Chondrocyte (in vitro differentiated cells): ENCODE data around the gene MRC2. TPM values are rescaled to one million over a fixed set of nuclear protein-coding genes. Genes with fewer than 3 reads are reported as not detected.

Source experiments
- DNase-seq: peaks from one replicate; pipeline ENCODE4 v3.0.0; 2021; ENCODE audit warnings: mixed read lengths, low spot score
- H3K27ac Mint-ChIP-seq: one replicate; pipeline ENCODE4 v1.8.0; 2021; ENCODE audit warnings: mild to moderate bottlenecking, moderate library complexity, mixed read lengths; ENCODE audit not compliant: unreplicated experiment
- H3K27me3 Mint-ChIP-seq: 2 replicates; pipeline ENCODE4 v1.8.0; 2021; ENCODE audit warnings: low read depth, mixed read lengths
- H3K36me3 Mint-ChIP-seq: 2 replicates; pipeline ENCODE4 v1.8.0; 2021; ENCODE audit warnings: low read depth, mixed read lengths
- H3K4me1 Mint-ChIP-seq: 2 replicates; pipeline ENCODE4 v1.8.0; 2021; ENCODE audit warnings: low read depth, mild to moderate bottlenecking, mixed read lengths
- H3K4me3 Mint-ChIP-seq: one replicate; pipeline ENCODE4 v1.8.0; 2021; ENCODE audit warnings: mild to moderate bottlenecking, moderate library complexity, mixed read lengths; ENCODE audit not compliant: unreplicated experiment
- H3K9me3 Mint-ChIP-seq: 2 replicates; pipeline ENCODE4 v1.8.0; 2021; ENCODE audit warnings: low read depth, mixed read lengths
- CTCF ChIP-seq: fragments of 200-600 bp; sonication (generic); IDR thresholded peaks from 2 replicates; pipeline ENCODE4 v1.5.0; 2021; ENCODE audit warnings: antibody characterized with exemption, mild to moderate bottlenecking, moderate library complexity
- total RNA-seq: library from RNA; stranded (reverse); gene quantifications from 3 replicates; pipeline ENCODE4 v1.2.1, GENCODE V29; 2021

Gene MRC2
- total RNA-seq, 1 donor from 2014 or later: 353 TPM

GRCh38 chr17:62631086-62631935 is 3.8 kb downstream of the MRC2 start:
- Mint-ChIP-seq H3K36me3 (peaks cover 9% of the 10 kb centered on the region), H3K4me3 (peak overlapping the region; percentile 99), H3K27me3 (no peaks in the 10 kb centered on the region), H3K9me3 (no peaks in the 10 kb centered on the region), H3K27ac (peak overlapping the region; percentile 99), H3K4me1 (peaks cover 69% of the 10 kb centered on the region)
- no peak for TF ChIP-seq CTCF
- no peak for DNase-seq

- peak overlapping the region; percentile 25 for H3K4me3 Mint-ChIP-seq
- no peaks in the 10 kb centered on the region for H3K27me3 Mint-ChIP-seq
- H3K9me3 Mint-ChIP-seq: no peaks in the 10 kb centered on the region
- no peak for TF ChIP-seq CTCF
- peaks cover 64% of the 10 kb centered on the region for H3K4me1 Mint-ChIP-seq
- peaks cover 7% of the 10 kb centered on the region for H3K36me3 Mint-ChIP-seq
- H3K27ac Mint-ChIP-seq: peak overlapping the region; percentile 98
- no peak for DNase-seq
These were observed 4.8 kb downstream of the MRC2 start for GRCh38 chr17:62631936-62632924.

GRCh38 chr17:62637809-62638208 is 10.3 kb downstream of the MRC2 start:
- H3K36me3 Mint-ChIP-seq: peaks cover 12% of the 10 kb centered on the region
- TF ChIP-seq CTCF: peak; percentile 47

DNA sequence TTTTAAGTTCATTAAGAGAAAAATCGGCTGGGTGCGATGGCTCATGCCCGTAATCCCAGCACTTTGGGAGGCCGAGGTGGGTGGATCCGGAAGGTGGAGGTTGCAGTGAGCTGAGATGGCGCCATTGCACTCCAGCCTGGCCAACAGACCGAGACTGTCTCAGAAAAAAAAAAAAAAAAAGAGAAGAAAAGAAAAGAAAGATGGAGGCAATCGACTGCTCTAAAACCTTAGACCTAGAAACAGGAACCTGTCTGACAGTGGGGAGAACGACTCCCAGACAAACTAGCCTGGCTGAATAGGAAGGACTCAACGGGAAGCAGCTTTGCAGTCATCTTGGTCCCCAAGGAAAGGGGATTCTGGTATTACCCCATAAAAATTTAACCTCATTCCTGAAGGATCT is 13.7 kb downstream of the MRC2 start:
- no peak for TF ChIP-seq CTCF
- Mint-ChIP-seq H3K36me3 (peaks cover 8% of the 10 kb centered on the region), H3K4me3 (no peak overlapping the region), H3K9me3 (no peaks in the 10 kb centered on the region), H3K27me3 (no peaks in the 10 kb centered on the region), H3K4me1 (peaks cover 42% of the 10 kb centered on the region), H3K27ac (peak overlapping the region; percentile 32)
- peak; percentile 18 for DNase-seq

More at GRCh38 chr17:62637809-62638208, 10.3 kb downstream of the MRC2 start:
- peak overlapping the region; percentile 73 for H3K27ac Mint-ChIP-seq
- no peaks in the 10 kb centered on the region for H3K9me3 Mint-ChIP-seq
- H3K27me3 Mint-ChIP-seq: no peaks in the 10 kb centered on the region
- peaks cover 54% of the 10 kb centered on the region for H3K4me1 Mint-ChIP-seq
- no peak overlapping the region for H3K4me3 Mint-ChIP-seq
- peak; percentile 57 for DNase-seq

DNA sequence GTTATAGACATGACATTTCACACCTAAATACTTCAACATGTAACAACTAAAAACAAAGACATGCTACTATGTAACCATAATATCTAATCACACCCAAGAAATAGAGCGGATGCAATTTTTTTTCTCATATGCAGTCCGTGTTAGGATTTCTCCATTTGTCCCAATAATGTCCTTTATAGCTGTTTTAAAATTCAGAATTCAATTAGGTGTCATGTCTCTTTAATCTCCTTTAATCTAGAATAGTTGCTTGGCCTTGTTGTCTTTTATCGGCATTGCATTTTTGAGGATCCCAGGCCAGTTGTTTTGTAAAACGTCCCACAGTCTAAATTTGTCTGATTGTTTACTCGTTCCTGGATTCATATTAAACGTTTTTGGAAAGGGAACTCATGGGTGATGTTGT is 14.5 kb downstream of the MRC2 start:
- Mint-ChIP-seq H3K4me1 (peaks cover 42% of the 10 kb centered on the region), H3K4me3 (no peak overlapping the region), H3K9me3 (no peaks in the 10 kb centered on the region), H3K27ac (no peak overlapping the region), H3K27me3 (no peaks in the 10 kb centered on the region), H3K36me3 (peaks cover 8% of the 10 kb centered on the region)
- no peak for DNase-seq
- TF ChIP-seq CTCF: no peak
